HG03342 (cell line): ENCODE data around the gene RGS16.
A peak's percentile ranks its signal among the peaks of the same experiment; 100 is the strongest.

ENCODE experiments used
- ATAC-seq: cut with Tn5 transposase; IDR thresholded peaks from one replicate; pipeline ENCODE4 v1.9.1; 2021; ENCODE audit warnings: mild to moderate bottlenecking, moderate library complexity; ENCODE audit not compliant: unreplicated experiment

Gene RGS16

DNA sequence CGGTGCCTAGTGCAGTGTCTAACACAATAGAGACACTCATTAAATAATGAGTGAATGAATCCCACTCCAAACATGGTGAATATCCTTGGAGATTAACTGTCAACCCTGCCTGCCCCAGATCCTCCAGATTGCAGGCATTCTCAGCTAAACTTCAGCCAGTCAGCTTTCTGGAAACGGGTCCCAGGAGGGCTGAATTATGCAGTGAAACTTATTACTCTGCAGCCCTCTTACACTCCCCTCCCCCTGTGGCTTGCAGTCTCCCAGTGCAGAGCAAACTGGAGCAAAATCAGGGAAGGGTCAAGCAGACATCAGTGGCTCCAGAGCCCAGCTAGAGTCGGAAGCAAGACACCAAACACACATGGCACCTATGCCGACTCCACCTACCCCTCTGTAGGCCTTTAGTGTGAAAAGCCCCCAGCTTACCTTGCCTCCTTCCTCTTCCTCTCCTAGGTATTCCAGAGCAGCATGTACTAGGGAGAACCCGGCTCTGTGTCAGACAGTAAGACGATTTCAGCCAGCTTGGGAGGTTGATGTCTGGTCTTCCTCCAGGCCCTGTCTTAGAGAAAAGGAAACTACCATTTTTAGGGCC, 6.5 kb upstream of the RGS16 start:
- no peak for ATAC-seq

GRCh38 chr1:182608845-182609610, 4.8 kb upstream of the RGS16 start:
- ATAC-seq = no peak

DNA sequence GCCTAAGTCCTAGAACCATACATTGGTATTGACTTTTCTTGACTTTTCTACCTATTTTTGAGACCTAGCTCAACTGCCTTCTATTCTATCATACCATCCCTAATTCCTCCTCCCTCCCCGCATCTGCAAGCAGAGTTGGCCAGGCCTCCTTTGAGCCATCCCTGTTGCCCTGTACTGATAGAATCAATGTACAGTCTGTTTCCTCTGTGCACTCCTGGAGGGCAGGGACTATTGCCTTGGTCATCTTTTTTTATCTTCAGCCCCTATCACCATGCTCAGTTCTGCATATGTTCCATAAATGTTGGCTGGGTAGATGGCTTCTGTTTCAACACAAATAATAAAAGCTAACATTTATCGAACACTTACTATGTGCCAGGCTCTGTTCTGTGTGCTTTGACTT, 4.0 kb upstream of the RGS16 start:
- ATAC-seq = no peak

GRCh38 chr1:182607566-182607965, 3.4 kb upstream of the RGS16 start:
- no peak for ATAC-seq

GRCh38 chr1:182603646-182604174, 479 bp downstream of the RGS16 start:
- peak; percentile 2 for ATAC-seq

DNA sequence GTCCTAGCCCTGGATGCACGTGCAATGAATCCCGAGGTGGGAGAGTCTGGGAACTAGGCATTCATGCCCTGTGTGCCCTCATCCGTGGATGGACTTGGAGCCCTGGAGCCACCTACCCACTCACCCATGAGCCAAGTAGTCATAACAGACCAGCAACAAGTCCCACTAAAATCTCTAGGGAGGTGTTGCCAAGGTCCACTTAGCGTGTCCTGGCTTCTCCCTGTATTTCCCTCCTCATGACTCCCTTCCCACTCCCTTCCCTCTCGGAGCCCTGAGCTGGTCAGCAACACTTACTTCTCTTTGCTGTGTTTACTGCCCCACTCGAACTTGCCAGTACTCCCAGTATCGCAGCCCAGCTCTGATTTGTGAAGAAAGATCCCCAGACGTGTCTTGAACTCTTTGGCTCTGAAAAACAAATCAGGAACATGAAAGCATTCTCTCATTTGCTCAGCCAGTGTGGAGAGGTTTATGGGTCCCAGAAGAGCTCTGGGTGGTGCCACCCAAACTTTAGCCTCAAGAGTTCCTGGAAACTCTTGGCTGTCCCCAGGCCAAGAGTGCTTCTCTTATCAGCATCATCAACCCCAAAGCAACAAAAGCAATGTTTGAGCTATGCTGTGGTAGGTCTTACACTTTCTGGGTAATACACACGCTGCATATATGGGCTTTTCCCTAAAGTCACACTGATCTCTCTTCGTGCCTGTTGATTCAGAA, 1.1 kb downstream of the RGS16 start:
- no peak for ATAC-seq

DNA sequence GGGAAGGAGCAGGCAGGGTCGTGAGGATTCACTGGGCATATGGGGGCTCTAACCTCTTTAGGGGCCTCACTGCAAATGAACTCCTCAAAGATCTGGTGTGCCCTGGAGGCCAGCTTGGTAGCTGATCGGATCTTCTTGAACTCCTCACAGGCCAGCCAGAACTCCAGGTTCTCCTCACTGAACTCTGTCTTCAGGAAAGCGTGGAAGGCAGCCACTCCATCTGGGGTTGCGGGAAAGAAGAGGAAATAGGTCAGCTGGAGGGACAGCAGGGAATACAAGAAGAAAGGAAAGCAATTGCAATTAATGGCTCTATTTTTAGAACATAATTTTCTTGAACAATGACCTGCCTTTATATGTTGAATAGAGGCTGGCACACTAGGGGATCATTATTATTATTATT, 2.3 kb downstream of the RGS16 start:
- no peak for ATAC-seq

- ATAC-seq = peak; percentile 29
Measured at GRCh38 chr1:182601416-182601786, 2.8 kb downstream of the RGS16 start.

GRCh38 chr1:182600745-182601415, 3.3 kb downstream of the RGS16 start:
- ATAC-seq = no peak

GRCh38 chr1:182600036-182600713, 4.0 kb downstream of the RGS16 start:
- ATAC-seq = no peak

GRCh38 chr1:182599339-182599738, 4.8 kb downstream of the RGS16 start:
- ATAC-seq = no peak

DNA sequence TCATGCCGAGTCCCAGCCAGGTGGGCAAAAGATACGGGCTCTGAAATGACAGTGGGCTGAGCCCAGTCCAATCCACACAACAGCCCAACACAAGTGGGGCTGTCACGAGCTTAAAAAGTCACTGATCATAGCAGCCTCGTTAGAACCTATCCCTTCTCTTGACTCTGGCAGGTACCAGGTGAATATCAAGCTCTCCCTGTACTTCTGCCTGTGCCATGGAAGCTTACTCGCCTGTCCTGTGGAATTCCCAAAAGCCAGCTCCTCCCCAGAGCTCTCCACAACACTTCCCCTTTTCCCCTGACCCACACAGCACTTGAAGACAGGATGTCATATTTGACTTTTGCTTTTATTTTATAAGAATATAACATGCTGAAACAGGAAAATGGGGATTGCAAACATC, 5.9 kb downstream of the RGS16 start:
- ATAC-seq = no peak

DNA sequence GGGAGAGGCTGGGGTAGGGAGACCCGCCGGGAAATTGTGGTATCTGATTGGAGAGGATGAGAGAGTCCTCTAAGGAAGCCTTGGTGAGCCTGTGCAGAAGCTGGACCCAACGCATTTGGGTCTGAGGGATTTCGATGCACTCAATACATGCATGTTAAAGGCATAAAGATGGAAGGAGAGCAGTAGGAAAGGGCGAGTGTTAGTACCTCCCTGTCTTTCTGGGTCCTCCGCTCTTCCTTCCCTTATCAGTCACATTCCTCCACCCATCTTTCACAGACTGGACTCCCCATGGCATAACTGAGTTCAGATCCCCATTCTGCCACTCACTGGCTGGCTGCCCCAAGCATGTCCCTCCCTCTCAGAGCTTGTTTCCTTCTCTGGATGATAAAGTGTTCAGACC, 7.3 kb downstream of the RGS16 start:
- ATAC-seq = no peak

DNA sequence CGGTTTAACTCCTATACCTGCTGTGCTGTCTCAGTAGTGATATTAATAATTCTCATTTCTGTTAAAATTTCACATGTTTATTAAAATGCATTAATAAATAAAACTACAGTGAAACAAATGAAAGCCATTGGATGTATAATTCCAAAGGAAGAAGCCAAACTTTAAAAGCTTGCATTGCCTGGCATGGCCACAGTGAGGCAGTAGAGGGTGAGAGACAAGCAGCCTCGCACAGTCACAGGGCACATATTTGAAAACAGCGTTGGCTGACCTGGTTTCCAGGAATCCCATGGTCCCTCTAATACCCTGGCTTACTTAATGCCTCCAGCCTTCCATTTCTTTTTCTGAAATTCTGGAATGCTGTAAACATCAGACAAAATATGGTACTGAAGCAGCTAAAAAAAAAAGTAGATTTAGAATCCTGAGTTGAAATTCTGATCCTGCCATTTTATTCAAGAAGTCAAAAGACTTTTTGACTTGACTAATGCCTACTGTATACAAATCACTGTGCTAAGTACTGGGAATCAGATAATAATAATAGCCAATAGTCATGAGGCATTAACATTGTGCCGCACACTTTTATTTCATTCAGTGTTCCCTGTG, 8.4 kb downstream of the RGS16 start:
- ATAC-seq = no peak

DNA sequence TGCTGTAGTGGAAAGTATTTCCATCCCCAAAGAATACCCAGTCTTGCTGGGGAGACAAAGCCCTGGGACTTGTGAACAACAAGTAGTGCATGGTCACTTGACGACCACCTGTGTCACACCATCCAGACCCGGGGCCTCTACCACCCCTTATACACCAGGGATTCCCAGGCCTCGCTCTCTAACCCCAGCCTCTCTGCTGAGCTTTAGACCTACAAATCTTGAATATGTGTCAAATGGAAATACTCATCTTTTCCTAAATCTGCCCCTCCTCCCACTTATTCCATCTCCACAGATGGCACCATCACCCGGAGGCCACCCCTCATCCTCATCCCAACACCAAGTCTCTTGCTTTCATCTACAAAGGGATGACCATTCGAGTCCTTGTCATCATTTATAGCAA, 14.3 kb downstream of the RGS16 start:
- ATAC-seq = no peak

DNA sequence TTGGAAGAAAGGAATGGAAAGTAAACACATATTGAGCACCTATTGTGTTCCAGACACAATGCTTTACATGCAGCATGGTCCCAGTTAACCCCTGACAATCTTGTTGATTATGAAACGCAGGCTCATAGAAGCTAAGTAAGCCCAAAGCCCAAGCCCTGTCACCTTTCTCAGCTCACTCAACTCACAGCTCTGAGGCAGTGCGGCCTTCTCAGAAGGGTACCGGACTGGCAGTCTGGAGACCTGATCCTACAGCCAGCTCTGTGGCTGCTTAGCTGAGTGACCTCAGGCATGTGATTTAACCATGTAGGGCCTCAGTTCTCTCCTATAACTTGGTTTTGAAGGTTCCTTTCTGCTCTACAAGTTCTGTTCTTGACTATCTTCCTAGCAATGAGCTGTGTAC, 14.7 kb downstream of the RGS16 start:
- no peak for ATAC-seq

DNA sequence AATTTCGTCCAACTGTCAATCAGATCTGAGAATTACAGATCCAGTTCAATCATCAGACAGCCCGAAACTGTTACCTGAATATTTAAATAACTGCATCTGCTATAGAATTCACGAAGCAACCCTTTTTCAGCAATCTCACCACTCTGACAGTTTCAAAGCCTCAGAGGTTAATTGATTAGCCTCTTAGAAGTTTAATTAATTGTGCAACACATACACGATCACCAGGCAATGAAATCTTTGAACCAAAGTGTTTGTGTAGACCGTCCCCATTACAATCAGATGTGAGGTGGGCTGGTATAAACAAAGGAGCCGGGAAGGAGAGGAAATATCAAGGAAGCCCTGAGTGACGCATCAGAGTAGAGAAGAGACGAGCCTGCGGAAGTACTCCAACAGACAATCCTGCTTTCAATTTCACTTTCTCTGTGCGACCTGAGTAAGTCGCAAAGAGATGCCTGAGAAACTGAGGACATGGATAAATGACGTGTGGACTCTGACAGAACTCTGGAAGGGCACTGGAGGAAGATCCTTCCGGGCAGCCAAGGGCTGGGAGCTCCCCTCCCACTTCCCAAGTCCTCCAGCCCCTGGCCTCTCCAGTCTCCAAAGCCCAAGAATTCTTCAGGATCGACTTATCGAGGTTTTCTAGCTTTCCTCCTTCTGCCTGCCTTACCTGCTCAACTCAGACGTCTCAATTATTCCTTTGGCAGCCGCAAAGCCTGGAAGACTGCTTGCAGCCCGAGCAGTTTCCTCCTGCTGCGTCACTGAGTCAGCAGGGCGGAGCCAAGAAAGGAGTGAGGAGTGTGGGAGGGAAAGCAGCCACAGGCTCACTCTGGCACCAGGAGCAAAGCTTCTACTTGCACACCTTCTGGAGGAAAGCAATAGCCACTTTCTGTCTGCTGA, 15.4 kb downstream of the RGS16 start, which contains the start of gene RNASEL:
Gene RNASEL, minus strand, starts transcription at position 757 of the 897 bp plus-strand sequence. CDS start 2,450 bp downstream, outside the sequence.
- peak; percentile 87 for ATAC-seq

- ATAC-seq = peak; percentile 30
Measured at GRCh38 chr1:182587666-182588499, 16.3 kb downstream of the RGS16 start.
